Mesenchymal stem cell (in vitro differentiated cells and primary cell): ENCODE data around the gene SLC16A14.

Source experiments
- DNase-seq: peaks from one replicate; pipeline ENCODE4 v3.0.0-alpha.2; 2013
- H2AFZ ChIP-seq: one replicate; pipeline ENCODE4 v1.6.1; 2013; ENCODE audit warnings: low read depth, mild to moderate bottlenecking, control low read depth, inconsistent platforms, low read length, moderate library complexity
- H2AK5ac ChIP-seq: 2 replicates; pipeline ENCODE4 v1.6.1; 2013; ENCODE audit warnings: low read length, moderate library complexity, mild to moderate bottlenecking, inconsistent platforms; ENCODE audit not compliant: severe bottlenecking
- H2BK120ac ChIP-seq: one replicate; pipeline ENCODE4 v1.6.1; 2013; ENCODE audit warnings: low read depth, mild to moderate bottlenecking, inconsistent platforms, low read length, moderate library complexity
- H2BK12ac ChIP-seq, 2 experiments: one replicate each; pipeline ENCODE4 v1.6.1; 2013; ENCODE audit warnings: inconsistent platforms in 2 of 2, low read length in 2 of 2, mild to moderate bottlenecking in 2 of 2, moderate library complexity in 2 of 2, control low read depth in 1 of 2
- H2BK15ac ChIP-seq: one replicate; pipeline ENCODE4 v1.6.1; 2013; ENCODE audit warnings: mild to moderate bottlenecking, low read depth, inconsistent platforms; ENCODE audit not compliant: poor library complexity, severe bottlenecking
- H2BK5ac ChIP-seq: 2 replicates; pipeline ENCODE4 v1.6.1; 2013; ENCODE audit warnings: low read depth, mild to moderate bottlenecking, low read length, control low read depth, inconsistent platforms; ENCODE audit not compliant: poor library complexity, severe bottlenecking
- H3K14ac ChIP-seq, 2 experiments: one replicate each; pipeline ENCODE4 v1.6.1; 2013; ENCODE audit warnings: inconsistent platforms in 2 of 2, low read length in 2 of 2, control low read depth in 1 of 2, mild to moderate bottlenecking in 1 of 2, moderate library complexity in 1 of 2
- H3K18ac ChIP-seq, 2 experiments: one replicate each; pipeline ENCODE4 v1.6.1; 2013; ENCODE audit warnings: inconsistent platforms in 2 of 2, low read length in 2 of 2, control low read depth in 1 of 2, low read depth in 1 of 2, mild to moderate bottlenecking in 1 of 2
- H3K23ac ChIP-seq, 2 experiments: one replicate each; pipeline ENCODE4 v1.6.1; 2013; ENCODE audit warnings: inconsistent platforms in 2 of 2, low read length in 2 of 2, mild to moderate bottlenecking in 2 of 2, moderate library complexity in 2 of 2, control low read depth in 1 of 2
- H3K27ac ChIP-seq: 2 replicates; pipeline ENCODE4 v1.5.1; 2013; ENCODE audit warnings: mild to moderate bottlenecking, moderate library complexity, low read length, control low read depth, inconsistent platforms; ENCODE audit not compliant: poor library complexity, severe bottlenecking
- H3K27me3 ChIP-seq, 2 experiments: 2 replicates each; pipeline versions ENCODE4 v1.6.1 to v1.7.0; 2013; ENCODE audit warnings: low read length in 2 of 2, mild to moderate bottlenecking in 2 of 2, moderate library complexity in 2 of 2, control low read depth in 1 of 2, inconsistent platforms in 1 of 2; ENCODE audit not compliant: control insufficient read depth in 1 of 2, insufficient read depth in 1 of 2
- H3K36me3 ChIP-seq, 2 experiments: 2 replicates each; pipeline versions ENCODE4 v1.6.1 to v1.7.0; 2013; ENCODE audit warnings: low read length in 2 of 2, control low read depth in 1 of 2, inconsistent platforms in 1 of 2, low read depth in 1 of 2, mild to moderate bottlenecking in 1 of 2; ENCODE audit not compliant: insufficient read depth in 2 of 2, control insufficient read depth in 1 of 2
- H3K4ac ChIP-seq, 2 experiments: one replicate each; pipeline ENCODE4 v1.6.1; 2013; ENCODE audit warnings: inconsistent platforms in 2 of 2, low read length in 2 of 2, mild to moderate bottlenecking in 2 of 2, moderate library complexity in 2 of 2, control low read depth in 1 of 2, low read depth in 1 of 2
- H3K4me1 ChIP-seq: 2 replicates; pipeline ENCODE4 v1.6.1; 2013; ENCODE audit warnings: low read depth, low read length, control low read depth; ENCODE audit not compliant: control insufficient read depth, insufficient read depth
- H3K4me2 ChIP-seq: 2 replicates; pipeline ENCODE4 v1.6.1; 2013; ENCODE audit warnings: low read length, mild to moderate bottlenecking, inconsistent platforms; ENCODE audit not compliant: poor library complexity, severe bottlenecking
- H3K4me3 ChIP-seq, 2 experiments: 2 replicates each; pipeline versions ENCODE4 v1.5.1 to v1.7.0; 2013; ENCODE audit warnings: low read length in 2 of 2, mild to moderate bottlenecking in 2 of 2, control low read depth in 1 of 2, low read depth in 1 of 2; ENCODE audit not compliant: insufficient read depth in 1 of 2
- H3K79me1 ChIP-seq: replicated peaks from 2 replicates; pipeline ENCODE4 v1.6.1; 2013; ENCODE audit warnings: mild to moderate bottlenecking, control low read depth, low read length, inconsistent platforms; ENCODE audit not compliant: poor library complexity, severe bottlenecking
- H3K9ac ChIP-seq: 2 replicates; pipeline ENCODE4 v1.7.0; 2013; ENCODE audit warnings: mild to moderate bottlenecking, low read length, moderate library complexity
- H3K9me3 ChIP-seq: 2 replicates; pipeline ENCODE4 v1.7.0; 2013; ENCODE audit warnings: mild to moderate bottlenecking, low read length; ENCODE audit not compliant: control insufficient read depth
- H4K8ac ChIP-seq: one replicate; pipeline ENCODE4 v1.6.1; 2013; ENCODE audit warnings: inconsistent platforms, mild to moderate bottlenecking, low read length, moderate library complexity
- H4K91ac ChIP-seq: one replicate; pipeline ENCODE4 v1.6.1; 2013; ENCODE audit warnings: mild to moderate bottlenecking, low read length, inconsistent platforms
- WGBS: methylation state at CpG from one replicate; pipeline ENCODE4 v1.1.7; 2013; ENCODE audit warnings: mixed read lengths; 5-methylcytosine and 5-hydroxymethylcytosine counted together

The SLC16A14 gene

DNA sequence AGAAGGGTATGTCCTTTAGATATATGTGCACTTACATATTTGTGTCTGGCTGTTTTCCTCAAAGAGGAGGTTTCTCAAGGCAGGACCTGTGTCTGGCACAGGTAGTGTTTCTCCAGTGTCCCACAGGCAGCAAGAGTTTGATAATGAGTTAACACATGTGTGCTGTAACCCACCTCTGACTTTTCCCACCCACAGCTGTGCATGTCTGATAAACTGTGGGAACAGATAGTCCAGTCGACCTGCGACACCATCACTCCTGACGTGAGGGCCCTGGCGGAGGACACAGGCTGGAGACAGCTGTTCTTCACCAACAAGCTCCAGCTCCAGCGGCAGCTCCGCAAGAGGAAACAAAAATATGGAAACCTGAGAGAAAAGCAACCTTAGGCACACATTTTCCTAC, 58.2 kb downstream of the SLC16A14 start:
- H3K14ac ChIP-seq: no peak overlapping the region

DNA sequence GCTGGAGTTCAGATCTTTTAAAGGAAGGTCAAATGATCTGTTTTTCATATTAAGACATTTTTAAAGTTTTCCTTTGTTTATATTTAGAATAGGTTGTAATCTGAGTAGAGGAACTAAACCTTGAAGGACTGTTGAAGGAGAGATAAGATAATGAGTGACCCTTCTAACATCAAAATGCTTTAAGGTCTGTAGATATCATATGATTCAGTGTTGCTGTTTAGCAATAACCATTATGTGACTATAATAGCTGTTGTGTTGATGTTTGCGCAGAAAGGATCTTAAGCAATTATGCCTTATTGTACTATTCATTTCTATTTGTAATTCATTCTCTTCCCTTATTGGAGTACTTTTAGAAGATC, 60.0 kb downstream of the SLC16A14 start:
- no peak overlapping the region for H3K18ac ChIP-seq
- no peak overlapping the region for H2BK120ac ChIP-seq
- H3K27me3 ChIP-seq: no peaks in the 10 kb centered on the region
- H3K4ac ChIP-seq: no peak overlapping the region
- no peak overlapping the region for H2BK12ac ChIP-seq
- H3K9ac ChIP-seq: peak overlapping the region; percentile 77
- peaks cover 6% of the 10 kb centered on the region for H3K4me1 ChIP-seq
- H3K4me2 ChIP-seq: no peak overlapping the region
- no CpG with 5 or more reads among the region's 1 CpG for WGBS
- H2AFZ ChIP-seq: no peak overlapping the region
- no peaks in the 10 kb centered on the region for H3K79me1 ChIP-seq
- DNase-seq: peak; percentile 22
- H4K91ac ChIP-seq: no peak overlapping the region
- no peak overlapping the region for H2AK5ac ChIP-seq
- no peak overlapping the region for H3K23ac ChIP-seq
- no peaks in the 10 kb centered on the region for H3K9me3 ChIP-seq
- H2BK15ac ChIP-seq: no peak overlapping the region
- H2BK5ac ChIP-seq: no peak overlapping the region
- no peak overlapping the region for H3K27ac ChIP-seq
- no peak overlapping the region for H4K8ac ChIP-seq
- H3K4me3 ChIP-seq: peak overlapping the region in 1 of 2 experiments; percentile 26
- H3K36me3 ChIP-seq: no peaks in the 10 kb centered on the region
- no peak overlapping the region for H3K14ac ChIP-seq

More for the DNA sequence above, 58.2 kb downstream of the SLC16A14 start:
- Histone ChIP-seq H3K36me3 (no peaks in the 10 kb centered on the region), H2BK15ac (no peak overlapping the region), H2BK12ac (peak overlapping the region in 1 of 2 experiments; percentile 35), H3K4ac (no peak overlapping the region), H3K4me1 (peaks cover 3% of the 10 kb centered on the region), H2BK120ac (no peak overlapping the region), H2BK5ac (peak overlapping the region; percentile 50), H3K27me3 (no peaks in the 10 kb centered on the region), H3K9ac (no peak overlapping the region), H3K79me1 (no peaks in the 10 kb centered on the region), H2AK5ac (no peak overlapping the region), H4K91ac (no peak overlapping the region), H3K23ac (no peak overlapping the region), H3K4me2 (no peak overlapping the region), H3K27ac (no peak overlapping the region), H3K9me3 (no peaks in the 10 kb centered on the region), H3K18ac (no peak overlapping the region), H4K8ac (no peak overlapping the region), H3K4me3 (no peak overlapping the region), H2AFZ (no peak overlapping the region)
- WGBS: 94% methylated on average over 6 of the region's 6 CpGs
- DNase-seq: peak; percentile 33

GRCh38 chr2:230007931-230008707, 60.6 kb downstream of the SLC16A14 start:
- H3K14ac ChIP-seq: no peak overlapping the region
- no peak overlapping the region for H3K23ac ChIP-seq
- H2BK120ac ChIP-seq: no peak overlapping the region
- DNase-seq: peak; percentile 70
- no peaks in the 10 kb centered on the region for H3K27me3 ChIP-seq
- H2BK15ac ChIP-seq: no peak overlapping the region
- no peaks in the 10 kb centered on the region for H3K36me3 ChIP-seq
- no peak overlapping the region for H2BK12ac ChIP-seq
- H2AK5ac ChIP-seq: no peak overlapping the region
- H4K8ac ChIP-seq: no peak overlapping the region
- H3K4me2 ChIP-seq: no peak overlapping the region
- H3K18ac ChIP-seq: no peak overlapping the region
- H4K91ac ChIP-seq: no peak overlapping the region
- no peaks in the 10 kb centered on the region for H3K79me1 ChIP-seq
- peak overlapping the region; percentile 77 for H3K9ac ChIP-seq
- H3K4me1 ChIP-seq: peaks cover 6% of the 10 kb centered on the region
- no peak overlapping the region for H3K27ac ChIP-seq
- H2BK5ac ChIP-seq: no peak overlapping the region
- no peak overlapping the region for H3K4ac ChIP-seq
- 71% methylated on average over 8 of the region's 12 CpGs for WGBS
- H2AFZ ChIP-seq: no peak overlapping the region
- no peaks in the 10 kb centered on the region for H3K9me3 ChIP-seq
- peak overlapping the region in 1 of 2 experiments; percentile 26 for H3K4me3 ChIP-seq

GRCh38 chr2:230000118-230000841, 68.4 kb downstream of the SLC16A14 start:
- 91% methylated on average over 3 of the region's 6 CpGs for WGBS

More at GRCh38 chr2:230000118-230000841, 68.4 kb downstream of the SLC16A14 start:
- H2BK15ac ChIP-seq: no peak overlapping the region
- H2AFZ ChIP-seq: no peak overlapping the region
- H2BK12ac ChIP-seq: no peak overlapping the region
- no peak overlapping the region for H3K14ac ChIP-seq
- H3K79me1 ChIP-seq: no peaks in the 10 kb centered on the region
- peaks cover 3% of the 10 kb centered on the region for H3K4me1 ChIP-seq
- H4K91ac ChIP-seq: no peak overlapping the region
- H3K27ac ChIP-seq: no peak overlapping the region
- no peak overlapping the region for H3K4me3 ChIP-seq
- no peaks in the 10 kb centered on the region for H3K36me3 ChIP-seq
- H3K23ac ChIP-seq: no peak overlapping the region
- no peak overlapping the region for H4K8ac ChIP-seq
- no peaks in the 10 kb centered on the region for H3K27me3 ChIP-seq
- no peak overlapping the region for H2BK5ac ChIP-seq
- no peak for DNase-seq
- no peak overlapping the region for H3K4ac ChIP-seq
- H3K9ac ChIP-seq: no peak overlapping the region
- no peak overlapping the region for H2AK5ac ChIP-seq
- no peaks in the 10 kb centered on the region for H3K9me3 ChIP-seq
- no peak overlapping the region for H3K18ac ChIP-seq
- H2BK120ac ChIP-seq: no peak overlapping the region
- H3K4me2 ChIP-seq: no peak overlapping the region
